Thyroid gland (tissue), 4 donors: Measurements from ENCODE around the gene FKBP15.

ENCODE experiments used
- POLR2A ChIP-seq, 2 donors: fragments of 450-650 bp; IDR thresholded peaks; one replicate each; pipeline ENCODE4 v1.6.1; 2017; ENCODE audit warnings: antibody characterized with exemption in 2 of 2, mild to moderate bottlenecking in 2 of 2, moderate library complexity in 1 of 2
- TF ChIP-seq, protein P1 (sequence below), 6 experiments: fragments of 200-600 bp in 3 of 6; fragments of 450-650 bp in 3 of 6; sonication (generic) in 3 of 6; IDR thresholded peaks; one replicate each; pipeline ENCODE4 v1.5.1; 2016 to 2019; ENCODE audit warnings: antibody characterized with exemption in 6 of 6, mild to moderate bottlenecking in 2 of 6, inconsistent platforms in 1 of 6, moderate library complexity in 1 of 6

DNA sequence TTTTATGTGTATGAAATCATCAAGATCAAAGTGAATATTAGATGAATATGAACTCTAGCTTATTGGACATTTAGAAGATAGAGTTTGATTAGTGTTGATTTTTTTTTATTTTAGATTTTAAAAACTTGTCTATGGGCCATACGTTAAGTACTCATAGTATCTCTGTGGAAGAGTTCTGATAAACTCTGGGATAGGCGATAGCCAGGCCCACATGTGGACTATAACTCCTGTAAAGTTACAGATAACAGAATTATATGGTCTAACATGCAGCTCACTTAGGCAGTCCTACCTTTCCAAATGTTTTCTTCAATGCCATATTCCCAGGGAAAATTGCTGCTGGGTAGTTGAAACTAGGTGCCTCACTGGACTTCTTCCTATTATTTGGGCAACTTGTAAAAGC, 10.6 kb upstream of the FKBP15 start:
- TF ChIP-seq, protein P1, sequence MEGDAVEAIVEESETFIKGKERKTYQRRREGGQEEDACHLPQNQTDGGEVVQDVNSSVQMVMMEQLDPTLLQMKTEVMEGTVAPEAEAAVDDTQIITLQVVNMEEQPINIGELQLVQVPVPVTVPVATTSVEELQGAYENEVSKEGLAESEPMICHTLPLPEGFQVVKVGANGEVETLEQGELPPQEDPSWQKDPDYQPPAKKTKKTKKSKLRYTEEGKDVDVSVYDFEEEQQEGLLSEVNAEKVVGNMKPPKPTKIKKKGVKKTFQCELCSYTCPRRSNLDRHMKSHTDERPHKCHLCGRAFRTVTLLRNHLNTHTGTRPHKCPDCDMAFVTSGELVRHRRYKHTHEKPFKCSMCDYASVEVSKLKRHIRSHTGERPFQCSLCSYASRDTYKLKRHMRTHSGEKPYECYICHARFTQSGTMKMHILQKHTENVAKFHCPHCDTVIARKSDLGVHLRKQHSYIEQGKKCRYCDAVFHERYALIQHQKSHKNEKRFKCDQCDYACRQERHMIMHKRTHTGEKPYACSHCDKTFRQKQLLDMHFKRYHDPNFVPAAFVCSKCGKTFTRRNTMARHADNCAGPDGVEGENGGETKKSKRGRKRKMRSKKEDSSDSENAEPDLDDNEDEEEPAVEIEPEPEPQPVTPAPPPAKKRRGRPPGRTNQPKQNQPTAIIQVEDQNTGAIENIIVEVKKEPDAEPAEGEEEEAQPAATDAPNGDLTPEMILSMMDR (IDR thresholded peaks at IDR 0.05) = no peak
- TF ChIP-seq POLR2A (IDR thresholded peaks at IDR 0.05) = no peak
